Measurements from ENCODE around the gene GSE1. TPM values are rescaled to one million over a fixed set of nuclear protein-coding genes. Genes with fewer than 3 reads are reported as not detected.

Gene GSE1
- total and polyA plus RNA-seq, 2 of the 13 experiments (the other 11 are each of a cell fraction or from before 2014, with no cell fraction given) = 16.1 to 31.2 TPM

- H3K27me3 ChIP-seq (ENCODE audit: control insufficient read depth in 1 of 2, insufficient read depth in 2 of 2, low read length in 2 of 2) = no peaks in the 10 kb centered on the region
- TF ChIP-seq CEBPZ (IDR thresholded peaks at IDR 0.05; ENCODE audit: low read length) = no peak
- TF ChIP-seq SP2 (CRISPR knock-in tag; IDR thresholded peaks at IDR 0.05) = no peak
- TF ChIP-seq ZNF652 (CRISPR knock-in tag; IDR thresholded peaks at IDR 0.05; ENCODE audit: borderline replicate concordance, low read depth) = no peak
- no peak for TF ChIP-seq ZFP36L1 (CRISPR knock-in tag; IDR thresholded peaks at IDR 0.05)
- TF ChIP-seq, protein P1, sequence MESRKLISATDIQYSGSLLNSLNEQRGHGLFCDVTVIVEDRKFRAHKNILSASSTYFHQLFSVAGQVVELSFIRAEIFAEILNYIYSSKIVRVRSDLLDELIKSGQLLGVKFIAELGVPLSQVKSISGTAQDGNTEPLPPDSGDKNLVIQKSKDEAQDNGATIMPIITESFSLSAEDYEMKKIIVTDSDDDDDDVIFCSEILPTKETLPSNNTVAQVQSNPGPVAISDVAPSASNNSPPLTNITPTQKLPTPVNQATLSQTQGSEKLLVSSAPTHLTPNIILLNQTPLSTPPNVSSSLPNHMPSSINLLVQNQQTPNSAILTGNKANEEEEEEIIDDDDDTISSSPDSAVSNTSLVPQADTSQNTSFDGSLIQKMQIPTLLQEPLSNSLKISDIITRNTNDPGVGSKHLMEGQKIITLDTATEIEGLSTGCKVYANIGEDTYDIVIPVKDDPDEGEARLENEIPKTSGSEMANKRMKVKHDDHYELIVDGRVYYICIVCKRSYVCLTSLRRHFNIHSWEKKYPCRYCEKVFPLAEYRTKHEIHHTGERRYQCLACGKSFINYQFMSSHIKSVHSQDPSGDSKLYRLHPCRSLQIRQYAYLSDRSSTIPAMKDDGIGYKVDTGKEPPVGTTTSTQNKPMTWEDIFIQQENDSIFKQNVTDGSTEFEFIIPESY (CRISPR knock-in tag; IDR thresholded peaks at IDR 0.05) = peak; percentile 67; the same call in 1 of the 2 replicates
- no peak for TF ChIP-seq SUZ12 (IDR thresholded peaks at IDR 0.05; ENCODE audit: low read depth, low read length)
- no peak for TF ChIP-seq E2F5 (CRISPR knock-in tag; conservative IDR thresholded peaks at IDR 0.05)
- no peak for TF ChIP-seq ZBTB42 (CRISPR knock-in tag; IDR thresholded peaks at IDR 0.05)
- no TSS peak for BruUV-seq (replicated peaks)
- H3K27ac ChIP-seq (ENCODE audit: extremely low read length, insufficient read depth, low read length) = no peak overlapping the region
- peaks cover 71% of the 10 kb centered on the region for H4K20me1 ChIP-seq (ENCODE audit: insufficient read depth, low read length)
- CTCF ChIA-PET (ENCODE audit: low intra/inter-chr PET ratio, low total read pairs) = no interaction called here
- in situ Hi-C loops (cut with HindIII; ENCODE audit: extremely low pct_ligation_motif_present, low pct_unique_long_range_greater_than_20kb) = no loop called here
- no peaks in the 10 kb centered on the region for H3K9me3 ChIP-seq (ENCODE audit: low read length)
- ATAC-seq = no peak
- H3K9ac ChIP-seq (ENCODE audit: insufficient read depth, low read depth, low read length) = no peak overlapping the region
- peaks cover 79% of the 10 kb centered on the region for H3K79me2 ChIP-seq (ENCODE audit: insufficient read depth, low read length)
- H3K4me2 ChIP-seq (ENCODE audit: low read depth, low read length) = no peak overlapping the region
- H2AFZ ChIP-seq (ENCODE audit: low read length) = no peak overlapping the region
- DNase-seq (ENCODE audit: low spot score) = no peak
- POLR2A ChIA-PET = no interaction called here
- no peak overlapping the region for H3K4me3 ChIP-seq (replicated peaks in 1 of 3; ENCODE audit: insufficient read depth in 1 of 3, low read depth in 2 of 3, low read length in 3 of 3)
- intact Hi-C loops (cut with micrococcal nuclease; ENCODE audit: unreplicated experiment) = no loop called here
- peaks cover 41% of the 10 kb centered on the region for H3K4me1 ChIP-seq (ENCODE audit: insufficient read depth, low read length)
- H3K36me3 ChIP-seq (replicated peaks in 1 of 2; ENCODE audit: control insufficient read depth in 1 of 2, insufficient read depth in 2 of 2, low read length in 2 of 2) = peaks cover 3 to 21% of the 10 kb centered on the region in 2 experiments; a peak in 4 of 5 replicates
- 89% methylated on average over 13 of the region's 13 CpGs for WGBS (ENCODE audit: low lambda C conversion rate)
- no peak for FAIRE-seq
These were observed 42.8 kb upstream of the GSE1 start for GRCh38 chr16:85570213-85570734.
